Stomach smooth muscle (tissue), 2 donors: Measurements from ENCODE around the gene UQCR11.

Experiments
- H3K27ac ChIP-seq: one replicate; pipeline ENCODE4 v1.7.0; 2013; ENCODE audit warnings: mild to moderate bottlenecking, low read length, inconsistent platforms
- H3K27me3 ChIP-seq, 2 donors: one replicate each; pipeline ENCODE4 v1.7.0; 2013; ENCODE audit warnings: low read length in 2 of 2; ENCODE audit not compliant: insufficient read depth in 2 of 2, control insufficient read depth in 1 of 2
- H3K36me3 ChIP-seq, 2 donors: one replicate each; pipeline ENCODE4 v1.7.0; 2013; ENCODE audit warnings: low read length in 2 of 2; ENCODE audit not compliant: control insufficient read depth in 2 of 2, insufficient read depth in 2 of 2
- H3K4me1 ChIP-seq: one replicate; pipeline ENCODE4 v1.7.0; 2013; ENCODE audit warnings: low read length; ENCODE audit not compliant: control insufficient read depth, insufficient read depth
- H3K4me3 ChIP-seq, 2 donors: one replicate each; pipeline ENCODE4 v1.7.0; 2013; ENCODE audit warnings: low read length in 2 of 2
- H3K9ac ChIP-seq, 2 donors: one replicate each; pipeline ENCODE4 v1.7.0; 2013; ENCODE audit warnings: low read length in 2 of 2, mild to moderate bottlenecking in 1 of 2
- H3K9me3 ChIP-seq, 2 donors: one replicate each; pipeline ENCODE4 v1.7.0; 2013; ENCODE audit warnings: low read length in 2 of 2; ENCODE audit not compliant: control insufficient read depth in 2 of 2
- donor health status: healthy.
- donor health status: Pancreatic carcinoma.

UQCR11 gene

GRCh38 chr19:1634242-1634937, 29.1 kb upstream of the UQCR11 start:
- no peaks in the 10 kb centered on the region for H3K4me1 ChIP-seq
- no peak overlapping the region for H3K9ac ChIP-seq
- no peaks in the 10 kb centered on the region for H3K27me3 ChIP-seq
- peaks cover 0 to 8% of the 10 kb centered on the region in 2 donors for H3K36me3 ChIP-seq
- H3K4me3 ChIP-seq, result no peak overlapping the region
- H3K9me3 ChIP-seq, result no peaks in the 10 kb centered on the region
- H3K27ac ChIP-seq, result no peak overlapping the region

- H3K4me3 ChIP-seq, result no peak overlapping the region
- peaks cover 0 to 8% of the 10 kb centered on the region in 2 donors for H3K36me3 ChIP-seq
- no peaks in the 10 kb centered on the region for H3K9me3 ChIP-seq
- no peaks in the 10 kb centered on the region for H3K27me3 ChIP-seq
- H3K4me1 ChIP-seq, result no peaks in the 10 kb centered on the region
- no peak overlapping the region for H3K9ac ChIP-seq
- H3K27ac ChIP-seq, result no peak overlapping the region
Measured at GRCh38 chr19:1633269-1633826, 28.1 kb upstream of the UQCR11 start.

GRCh38 chr19:1632462-1633268, 27.4 kb upstream of the UQCR11 start:
- Histone ChIP-seq H3K36me3 (peaks cover 0 to 8% of the 10 kb centered on the region in 2 donors), H3K4me3 (no peak overlapping the region)

GRCh38 chr19:1631557-1632100, 26.4 kb upstream of the UQCR11 start:
- Histone ChIP-seq H3K4me1 (no peaks in the 10 kb centered on the region), H3K9ac (no peak overlapping the region), H3K4me3 (no peak overlapping the region), H3K27ac (no peak overlapping the region), H3K9me3 (no peaks in the 10 kb centered on the region), H3K27me3 (no peaks in the 10 kb centered on the region), H3K36me3 (peaks cover 0 to 8% of the 10 kb centered on the region in 2 donors)

More at GRCh38 chr19:1632462-1633268, 27.4 kb upstream of the UQCR11 start:
- Histone ChIP-seq H3K9ac (no peak overlapping the region), H3K27me3 (no peaks in the 10 kb centered on the region), H3K4me1 (no peaks in the 10 kb centered on the region), H3K9me3 (no peaks in the 10 kb centered on the region), H3K27ac (no peak overlapping the region)

GRCh38 chr19:1630811-1631210, 25.5 kb upstream of the UQCR11 start:
- H3K4me1 ChIP-seq, result no peaks in the 10 kb centered on the region
- H3K4me3 ChIP-seq, result no peak overlapping the region
- H3K9ac ChIP-seq, result no peak overlapping the region
- H3K27ac ChIP-seq, result no peak overlapping the region
- H3K36me3 ChIP-seq, result peaks cover 0 to 8% of the 10 kb centered on the region in 2 donors
- H3K9me3 ChIP-seq, result no peaks in the 10 kb centered on the region
- H3K27me3 ChIP-seq, result no peaks in the 10 kb centered on the region

- Histone ChIP-seq H3K9ac (no peak overlapping the region), H3K4me3 (no peak overlapping the region), H3K27ac (no peak overlapping the region), H3K4me1 (no peaks in the 10 kb centered on the region), H3K9me3 (no peaks in the 10 kb centered on the region), H3K36me3 (peaks cover 0 to 8% of the 10 kb centered on the region in 2 donors), H3K27me3 (no peaks in the 10 kb centered on the region)
Measured at GRCh38 chr19:1630012-1630411, 24.8 kb upstream of the UQCR11 start.

GRCh38 chr19:1629256-1629808, 24.1 kb upstream of the UQCR11 start:
- Histone ChIP-seq H3K27me3 (no peaks in the 10 kb centered on the region), H3K9me3 (no peaks in the 10 kb centered on the region), H3K4me1 (no peaks in the 10 kb centered on the region), H3K9ac (no peak overlapping the region), H3K36me3 (peaks cover 0 to 8% of the 10 kb centered on the region in 2 donors), H3K4me3 (no peak overlapping the region), H3K27ac (no peak overlapping the region)

- Histone ChIP-seq H3K4me3 (no peak overlapping the region), H3K9ac (no peak overlapping the region), H3K36me3 (peaks cover 0 to 11% of the 10 kb centered on the region in 2 donors), H3K27me3 (no peaks in the 10 kb centered on the region), H3K27ac (no peak overlapping the region), H3K4me1 (no peaks in the 10 kb centered on the region), H3K9me3 (no peaks in the 10 kb centered on the region)
Measured at GRCh38 chr19:1627194-1627593, 21.9 kb upstream of the UQCR11 start.

- H3K9ac ChIP-seq, result no peak overlapping the region
- H3K36me3 ChIP-seq, result peaks cover 0 to 6% of the 10 kb centered on the region in 2 donors
- H3K4me3 ChIP-seq, result no peak overlapping the region
- no peak overlapping the region for H3K27ac ChIP-seq
- no peaks in the 10 kb centered on the region for H3K9me3 ChIP-seq
- H3K27me3 ChIP-seq, result no peaks in the 10 kb centered on the region
- H3K4me1 ChIP-seq, result no peaks in the 10 kb centered on the region
Measured at GRCh38 chr19:1626417-1627010, 21.3 kb upstream of the UQCR11 start.

- H3K27me3 ChIP-seq, result no peaks in the 10 kb centered on the region
- no peak overlapping the region for H3K4me3 ChIP-seq
- H3K36me3 ChIP-seq, result peaks cover 0 to 12% of the 10 kb centered on the region in 2 donors
- H3K4me1 ChIP-seq, result no peaks in the 10 kb centered on the region
- H3K9ac ChIP-seq, result no peak overlapping the region
- H3K27ac ChIP-seq, result no peak overlapping the region
- no peaks in the 10 kb centered on the region for H3K9me3 ChIP-seq
Measured at GRCh38 chr19:1624458-1624857, 19.2 kb upstream of the UQCR11 start.
